K562 (cell line): ENCODE data around the gene ADARB2. TPM values are rescaled to one million over a fixed set of nuclear protein-coding genes. Genes with fewer than 3 reads are reported as not detected.

Source experiments
- CBX3 ChIP-seq, 2 experiments: IDR thresholded peaks; 1 replicate in 1 of 2; 2 replicates in 1 of 2; pipeline ENCODE4 v1.6.1; 2012; ENCODE audit warnings: inconsistent platforms in 2 of 2, low read length in 2 of 2, borderline replicate concordance in 1 of 2, control low read depth in 1 of 2
- CBX5 ChIP-seq: IDR thresholded peaks from 2 replicates; pipeline ENCODE4 v1.6.1; 2014; ENCODE audit warnings: low read depth, borderline replicate concordance
- HDAC2 ChIP-seq: fragments of 450-650 bp; IDR thresholded peaks from 2 replicates; pipeline ENCODE4 v1.6.1; 2016; ENCODE audit warnings: mild to moderate bottlenecking
- HLTF ChIP-seq: fragments of 450-650 bp; IDR thresholded peaks from 2 replicates; pipeline ENCODE4 v1.6.1; 2016
- JUND ChIP-seq, 2 experiments: IDR thresholded peaks; 2 replicates in 1 of 2; 3 replicates in 1 of 2; pipeline ENCODE4 v1.6.1; 2011; ENCODE audit warnings: borderline replicate concordance in 2 of 2, low read depth in 2 of 2, low read length in 2 of 2, improper control_type of control experiment in 1 of 2, missing biosample characterization in 1 of 2, missing genetic modification characterization in 1 of 2, missing genetic modification reagents in 1 of 2
- KLF6 ChIP-seq: fragments of 250-450 bp; sonication (Bioruptor Pico); IDR thresholded peaks from 2 replicates; pipeline ENCODE4 v1.4.0; 2020; ENCODE audit warnings: mild to moderate bottlenecking, moderate library complexity, borderline replicate concordance
- MCM3 ChIP-seq: fragments of 450-650 bp; IDR thresholded peaks from 2 replicates; pipeline ENCODE4 v1.6.1; 2016
- TAF7 ChIP-seq: fragments of 450-650 bp; IDR thresholded peaks from 2 replicates; pipeline ENCODE4 v1.6.1; 2016; ENCODE audit warnings: missing genetic modification characterization, missing compliant biosample characterization
- TBP ChIP-seq: optimal IDR thresholded peaks from 2 replicates; pipeline ENCODE3; 2011; ENCODE audit warnings: low read depth, low read length, improper control_type of control experiment
- TRIM28 ChIP-seq: fragments of 450-650 bp; IDR thresholded peaks from 2 replicates; pipeline ENCODE4 v1.6.1; 2017
- YY1 ChIP-seq, 3 experiments: IDR thresholded peaks; 2 replicates each; pipeline ENCODE4 v1.6.1; 2011; ENCODE audit warnings: low read length in 2 of 3, mild to moderate bottlenecking in 2 of 3, moderate library complexity in 2 of 3, borderline replicate concordance in 1 of 3, control low read depth in 1 of 3, low read depth in 1 of 3; ENCODE audit not compliant: insufficient read depth in 3 of 3, insufficient replicate concordance in 2 of 3, control insufficient read depth in 1 of 3, insufficient read length in 1 of 3; ENCODE audit errors: extremely low read depth in 1 of 3
- ZFPM2 ChIP-seq: fragments of 250-450 bp; sonication (Bioruptor Pico); IDR thresholded peaks from 2 replicates; pipeline ENCODE4 v1.5.1; 2022; ENCODE audit warnings: mild to moderate bottlenecking
- ZNF140 ChIP-seq: fragments of 250-450 bp; sonication (Bioruptor Pico); IDR thresholded peaks from 2 replicates; pipeline ENCODE4 v1.8.0; 2021; ENCODE audit warnings: moderate library complexity, mild to moderate bottlenecking, inconsistent platforms
- polyA plus RNA-seq, 8 experiments: library from polyadenylated mRNA; depleted of rRNA in 4 of 8; stranded (reverse) in 5 of 8; unstranded in 3 of 8; fragments of >200 nt; fragmentation: Nextera tagmentation in 2 of 8; fragmentation: Illumina TruSeq in 1 of 8; extraction: Ambion mirVana in 2 of 8; extraction: Trizol in 1 of 8; gene quantifications; 2 replicates each; pipeline versions ENCODE4 v1.2.1 to v1.2.3, GENCODE V29; 2011 to 2014; ENCODE audit warnings: inconsistent platforms in 1 of 8, missing spikeins in 1 of 8
- total RNA-seq, 7 experiments: library from RNA; depleted of rRNA in 6 of 7; stranded (reverse); fragments of >200 nt in 6 of 7; fragmentation: Illumina TruSeq in 2 of 7; extraction: Trizol in 2 of 7; gene quantifications; 2 replicates each; pipeline versions ENCODE4 v1.2.1 to v1.2.3, GENCODE V29; 2011 to 2021; ENCODE audit warnings: low replicate concordance in 1 of 7
- TF ChIP-seq, protein P1 (sequence below): fragments of 200-600 bp; sonication (generic); IDR thresholded peaks from one replicate; pipeline ENCODE4 v1.6.1; 2012; ENCODE audit warnings: mild to moderate bottlenecking, low read depth, low read length, inconsistent platforms
- TF ChIP-seq, protein P2 (sequence below): fragments of 450-650 bp; conservative IDR thresholded peaks from 2 replicates; pipeline ENCODE4 v1.6.1; 2016; ENCODE audit warnings: missing genetic modification characterization, low read depth, mild to moderate bottlenecking, control low read depth, missing compliant biosample characterization

Gene ADARB2
- total and polyA plus RNA-seq, 9 of the 15 experiments (the other 6 are each of a cell fraction or from before 2014, with no cell fraction given) = not detected

DNA sequence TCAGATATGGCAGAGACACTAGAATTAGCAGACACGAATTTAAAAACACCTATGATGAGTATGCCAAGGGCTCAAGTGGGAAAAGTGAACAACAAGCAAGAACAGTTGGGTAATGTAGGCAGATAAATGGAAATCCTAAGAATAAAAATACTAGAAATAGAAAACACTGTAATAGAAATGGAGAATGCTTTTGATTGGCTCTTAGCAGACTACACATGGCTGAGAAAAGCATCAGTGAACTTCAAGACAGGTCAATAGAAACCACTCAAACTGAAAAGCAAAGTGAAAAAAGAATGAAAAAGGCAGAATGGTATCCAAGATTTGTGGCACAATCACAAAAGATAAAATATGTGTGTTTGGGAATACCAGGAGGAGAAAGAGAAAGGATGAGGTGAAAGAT lies 598.8 kb downstream of the ADARB2 start (continued):
- TF ChIP-seq, protein P1, sequence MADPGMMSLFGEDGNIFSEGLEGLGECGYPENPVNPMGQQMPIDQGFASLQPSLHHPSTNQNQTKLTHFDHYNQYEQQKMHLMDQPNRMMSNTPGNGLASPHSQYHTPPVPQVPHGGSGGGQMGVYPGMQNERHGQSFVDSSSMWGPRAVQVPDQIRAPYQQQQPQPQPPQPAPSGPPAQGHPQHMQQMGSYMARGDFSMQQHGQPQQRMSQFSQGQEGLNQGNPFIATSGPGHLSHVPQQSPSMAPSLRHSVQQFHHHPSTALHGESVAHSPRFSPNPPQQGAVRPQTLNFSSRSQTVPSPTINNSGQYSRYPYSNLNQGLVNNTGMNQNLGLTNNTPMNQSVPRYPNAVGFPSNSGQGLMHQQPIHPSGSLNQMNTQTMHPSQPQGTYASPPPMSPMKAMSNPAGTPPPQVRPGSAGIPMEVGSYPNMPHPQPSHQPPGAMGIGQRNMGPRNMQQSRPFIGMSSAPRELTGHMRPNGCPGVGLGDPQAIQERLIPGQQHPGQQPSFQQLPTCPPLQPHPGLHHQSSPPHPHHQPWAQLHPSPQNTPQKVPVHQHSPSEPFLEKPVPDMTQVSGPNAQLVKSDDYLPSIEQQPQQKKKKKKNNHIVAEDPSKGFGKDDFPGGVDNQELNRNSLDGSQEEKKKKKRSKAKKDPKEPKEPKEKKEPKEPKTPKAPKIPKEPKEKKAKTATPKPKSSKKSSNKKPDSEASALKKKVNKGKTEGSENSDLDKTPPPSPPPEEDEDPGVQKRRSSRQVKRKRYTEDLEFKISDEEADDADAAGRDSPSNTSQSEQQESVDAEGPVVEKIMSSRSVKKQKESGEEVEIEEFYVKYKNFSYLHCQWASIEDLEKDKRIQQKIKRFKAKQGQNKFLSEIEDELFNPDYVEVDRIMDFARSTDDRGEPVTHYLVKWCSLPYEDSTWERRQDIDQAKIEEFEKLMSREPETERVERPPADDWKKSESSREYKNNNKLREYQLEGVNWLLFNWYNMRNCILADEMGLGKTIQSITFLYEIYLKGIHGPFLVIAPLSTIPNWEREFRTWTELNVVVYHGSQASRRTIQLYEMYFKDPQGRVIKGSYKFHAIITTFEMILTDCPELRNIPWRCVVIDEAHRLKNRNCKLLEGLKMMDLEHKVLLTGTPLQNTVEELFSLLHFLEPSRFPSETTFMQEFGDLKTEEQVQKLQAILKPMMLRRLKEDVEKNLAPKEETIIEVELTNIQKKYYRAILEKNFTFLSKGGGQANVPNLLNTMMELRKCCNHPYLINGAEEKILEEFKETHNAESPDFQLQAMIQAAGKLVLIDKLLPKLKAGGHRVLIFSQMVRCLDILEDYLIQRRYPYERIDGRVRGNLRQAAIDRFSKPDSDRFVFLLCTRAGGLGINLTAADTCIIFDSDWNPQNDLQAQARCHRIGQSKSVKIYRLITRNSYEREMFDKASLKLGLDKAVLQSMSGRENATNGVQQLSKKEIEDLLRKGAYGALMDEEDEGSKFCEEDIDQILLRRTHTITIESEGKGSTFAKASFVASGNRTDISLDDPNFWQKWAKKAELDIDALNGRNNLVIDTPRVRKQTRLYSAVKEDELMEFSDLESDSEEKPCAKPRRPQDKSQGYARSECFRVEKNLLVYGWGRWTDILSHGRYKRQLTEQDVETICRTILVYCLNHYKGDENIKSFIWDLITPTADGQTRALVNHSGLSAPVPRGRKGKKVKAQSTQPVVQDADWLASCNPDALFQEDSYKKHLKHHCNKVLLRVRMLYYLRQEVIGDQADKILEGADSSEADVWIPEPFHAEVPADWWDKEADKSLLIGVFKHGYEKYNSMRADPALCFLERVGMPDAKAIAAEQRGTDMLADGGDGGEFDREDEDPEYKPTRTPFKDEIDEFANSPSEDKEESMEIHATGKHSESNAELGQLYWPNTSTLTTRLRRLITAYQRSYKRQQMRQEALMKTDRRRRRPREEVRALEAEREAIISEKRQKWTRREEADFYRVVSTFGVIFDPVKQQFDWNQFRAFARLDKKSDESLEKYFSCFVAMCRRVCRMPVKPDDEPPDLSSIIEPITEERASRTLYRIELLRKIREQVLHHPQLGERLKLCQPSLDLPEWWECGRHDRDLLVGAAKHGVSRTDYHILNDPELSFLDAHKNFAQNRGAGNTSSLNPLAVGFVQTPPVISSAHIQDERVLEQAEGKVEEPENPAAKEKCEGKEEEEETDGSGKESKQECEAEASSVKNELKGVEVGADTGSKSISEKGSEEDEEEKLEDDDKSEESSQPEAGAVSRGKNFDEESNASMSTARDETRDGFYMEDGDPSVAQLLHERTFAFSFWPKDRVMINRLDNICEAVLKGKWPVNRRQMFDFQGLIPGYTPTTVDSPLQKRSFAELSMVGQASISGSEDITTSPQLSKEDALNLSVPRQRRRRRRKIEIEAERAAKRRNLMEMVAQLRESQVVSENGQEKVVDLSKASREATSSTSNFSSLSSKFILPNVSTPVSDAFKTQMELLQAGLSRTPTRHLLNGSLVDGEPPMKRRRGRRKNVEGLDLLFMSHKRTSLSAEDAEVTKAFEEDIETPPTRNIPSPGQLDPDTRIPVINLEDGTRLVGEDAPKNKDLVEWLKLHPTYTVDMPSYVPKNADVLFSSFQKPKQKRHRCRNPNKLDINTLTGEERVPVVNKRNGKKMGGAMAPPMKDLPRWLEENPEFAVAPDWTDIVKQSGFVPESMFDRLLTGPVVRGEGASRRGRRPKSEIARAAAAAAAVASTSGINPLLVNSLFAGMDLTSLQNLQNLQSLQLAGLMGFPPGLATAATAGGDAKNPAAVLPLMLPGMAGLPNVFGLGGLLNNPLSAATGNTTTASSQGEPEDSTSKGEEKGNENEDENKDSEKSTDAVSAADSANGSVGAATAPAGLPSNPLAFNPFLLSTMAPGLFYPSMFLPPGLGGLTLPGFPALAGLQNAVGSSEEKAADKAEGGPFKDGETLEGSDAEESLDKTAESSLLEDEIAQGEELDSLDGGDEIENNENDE = no peak
- TF ChIP-seq TRIM28 (peak; percentile 61; the same call in 1 of the 2 replicates), TBP (no peak), TAF7 (no peak), ZFPM2 (no peak), YY1 (IDR thresholded peaks at IDR 0.05; ENCODE audit: borderline replicate concordance in 1 of 3, control insufficient read depth in 1 of 3, extremely low read depth in 1 of 3, insufficient read depth in 3 of 3, insufficient read length in 1 of 3, insufficient replicate concordance in 2 of 3, low read depth in 1 of 3, low read length in 2 of 3) (no peak), MCM3 (no peak), CBX5 (0 out of 2 replicates have a peak, but pooled peaks have one; percentile 24), HDAC2 (no peak), KLF6 (no peak), JUND (IDR thresholded peaks at IDR 0.05; ENCODE audit: borderline replicate concordance, low read depth, low read length) (no peak), JUND (tag; IDR thresholded peaks at IDR 0.05; ENCODE audit: borderline replicate concordance, low read depth, low read length) (no peak), CBX3 (IDR thresholded peaks at IDR 0.05; ENCODE audit: borderline replicate concordance in 1 of 2, low read length in 2 of 2) (peak in 1 of 2 experiments; percentile 44; a peak in 1 of 3 replicates), HLTF (no peak), ZNF140 (CRISPR knock-in tag) (no peak)
- TF ChIP-seq, protein P2, sequence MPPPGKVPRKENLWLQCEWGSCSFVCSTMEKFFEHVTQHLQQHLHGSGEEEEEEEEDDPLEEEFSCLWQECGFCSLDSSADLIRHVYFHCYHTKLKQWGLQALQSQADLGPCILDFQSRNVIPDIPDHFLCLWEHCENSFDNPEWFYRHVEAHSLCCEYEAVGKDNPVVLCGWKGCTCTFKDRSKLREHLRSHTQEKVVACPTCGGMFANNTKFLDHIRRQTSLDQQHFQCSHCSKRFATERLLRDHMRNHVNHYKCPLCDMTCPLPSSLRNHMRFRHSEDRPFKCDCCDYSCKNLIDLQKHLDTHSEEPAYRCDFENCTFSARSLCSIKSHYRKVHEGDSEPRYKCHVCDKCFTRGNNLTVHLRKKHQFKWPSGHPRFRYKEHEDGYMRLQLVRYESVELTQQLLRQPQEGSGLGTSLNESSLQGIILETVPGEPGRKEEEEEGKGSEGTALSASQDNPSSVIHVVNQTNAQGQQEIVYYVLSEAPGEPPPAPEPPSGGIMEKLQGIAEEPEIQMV = no peak
